WTC11 (cell line): ENCODE data around the gene PARD3B. TPM values are rescaled to one million over a fixed set of nuclear protein-coding genes. Genes with fewer than 3 reads are reported as not detected.
A peak's percentile ranks its signal among the peaks of the same experiment; 100 is the strongest.

Experiments
- ATAC-seq: fragments of 200-7000 bp; cut with Tn5 transposase; 2 replicates; pipeline ENCODE4 v1.10.0; 2021; ENCODE audit warnings: mild to moderate bottlenecking, moderate library complexity
- CTCF ChIA-PET: fragments of 300-600 bp; sonication (Branson Sonifier 250); formaldehyde crosslinking; loops from one replicate; lab custom pipeline; 2021; ENCODE audit warnings: antibody characterized with exemption; lab: Charles Lee
- POLR2A ChIA-PET: fragments of 350-600 bp; sonication (Branson Sonifier 250); formaldehyde crosslinking; loops from one replicate; lab custom pipeline; 2021; ENCODE audit warnings: antibody characterized with exemption; lab: Charles Lee
- DNase-seq: peaks from one replicate; pipeline ENCODE4 v3.0.0; 2021; ENCODE audit warnings: low spot score
- H3K27ac Mint-ChIP-seq: 2 replicates; pipeline ENCODE4 v1.8.0; 2021; ENCODE audit warnings: mixed read lengths
- H3K27me3 Mint-ChIP-seq: 2 replicates; pipeline ENCODE4 v1.8.0; 2021; ENCODE audit warnings: low read depth, mild to moderate bottlenecking, moderate library complexity, mixed read lengths
- H3K36me3 Mint-ChIP-seq: 2 replicates; pipeline ENCODE4 v1.8.0; 2021; ENCODE audit warnings: mixed read lengths
- H3K4me1 Mint-ChIP-seq: 2 replicates; pipeline ENCODE4 v1.8.0; 2022; ENCODE audit warnings: mixed read lengths
- H3K4me3 Mint-ChIP-seq: 2 replicates; pipeline ENCODE4 v1.8.0; 2021; ENCODE audit warnings: mild to moderate bottlenecking, moderate library complexity, mixed read lengths
- H3K9me3 Mint-ChIP-seq: 2 replicates; pipeline ENCODE4 v1.8.0; 2021; ENCODE audit warnings: mixed read lengths
- FOXJ3 ChIP-seq: sonication (generic); formaldehyde crosslinking; IDR thresholded peaks from 2 replicates; pipeline ENCODE4 v1.9.0; 2021; ENCODE audit warnings: missing genetic modification reagents, mild to moderate bottlenecking, borderline replicate concordance
- FOXK1 ChIP-seq: sonication (generic); formaldehyde crosslinking; IDR thresholded peaks from 2 replicates; pipeline ENCODE4 v1.8.0; 2022; ENCODE audit warnings: mild to moderate bottlenecking, moderate library complexity, missing genetic modification reagents
- FOXP1 ChIP-seq: sonication (generic); formaldehyde crosslinking; IDR thresholded peaks from 2 replicates; pipeline ENCODE4 v1.8.0; 2022; ENCODE audit warnings: missing genetic modification reagents, mild to moderate bottlenecking, moderate library complexity, borderline replicate concordance
- GTF2I ChIP-seq: fragments of 250-450 bp; sonication (Bioruptor Pico); conservative IDR thresholded peaks from 2 replicates; pipeline ENCODE4 v1.4.0; 2021; ENCODE audit warnings: mild to moderate bottlenecking
- HMGA2 ChIP-seq: fragments of 250-450 bp; sonication (Bioruptor Pico); IDR thresholded peaks from 2 replicates; pipeline ENCODE4 v1.4.0; 2021; ENCODE audit warnings: mild to moderate bottlenecking, moderate library complexity
- MXD4 ChIP-seq: fragments of 250-450 bp; sonication (Bioruptor Pico); IDR thresholded peaks from 2 replicates; pipeline ENCODE4 v1.8.0; 2021; ENCODE audit warnings: mild to moderate bottlenecking, moderate library complexity, borderline replicate concordance
- NFE2L1 ChIP-seq: sonication (generic); formaldehyde crosslinking; IDR thresholded peaks from 2 replicates; pipeline ENCODE4 v1.8.1; 2023; ENCODE audit warnings: missing genetic modification reagents
- PRRX2 ChIP-seq: fragments of 250-450 bp; sonication (Bioruptor Pico); IDR thresholded peaks from 2 replicates; pipeline ENCODE4 v1.8.0; 2021; ENCODE audit warnings: mild to moderate bottlenecking
- SMAD4 ChIP-seq: sonication (generic); formaldehyde crosslinking; IDR thresholded peaks from 2 replicates; pipeline ENCODE4 v1.8.0; 2022; ENCODE audit warnings: mild to moderate bottlenecking, missing genetic modification reagents
- TEAD4 ChIP-seq: sonication (generic); formaldehyde crosslinking; IDR thresholded peaks from 2 replicates; pipeline ENCODE4 v1.8.0; 2022; ENCODE audit warnings: mild to moderate bottlenecking, missing genetic modification reagents
- ZBTB21 ChIP-seq: sonication (generic); formaldehyde crosslinking; IDR thresholded peaks from 2 replicates; pipeline ENCODE4 v1.8.1; 2023; ENCODE audit warnings: mild to moderate bottlenecking, missing genetic modification reagents, borderline replicate concordance
- ZNF138 ChIP-seq: sonication (generic); formaldehyde crosslinking; conservative IDR thresholded peaks from 2 replicates; pipeline ENCODE4 v1.8.1; 2022; ENCODE audit warnings: mild to moderate bottlenecking, moderate library complexity, missing genetic modification reagents
- ZNF219 ChIP-seq: sonication (generic); formaldehyde crosslinking; IDR thresholded peaks from 2 replicates; pipeline ENCODE4 v1.8.0; 2023; ENCODE audit warnings: missing genetic modification reagents, mild to moderate bottlenecking, borderline replicate concordance
- total RNA-seq: library from RNA; stranded (reverse); gene quantifications from 3 replicates; pipeline ENCODE4 v1.2.3, GENCODE V29; 2021
- TF ChIP-seq, protein P1 (sequence below): sonication (generic); formaldehyde crosslinking; IDR thresholded peaks from 2 replicates; pipeline ENCODE4 v1.8.0; 2022; ENCODE audit warnings: missing genetic modification reagents
- TF ChIP-seq, protein P2 (sequence below): sonication (generic); formaldehyde crosslinking; IDR thresholded peaks from 2 replicates; pipeline ENCODE4 v1.8.1; 2023; ENCODE audit warnings: mild to moderate bottlenecking, missing genetic modification reagents
- TF ChIP-seq, protein P3 (sequence below): sonication (generic); formaldehyde crosslinking; IDR thresholded peaks from 2 replicates; pipeline ENCODE4 v1.8.1; 2023; ENCODE audit warnings: mild to moderate bottlenecking, missing genetic modification reagents, moderate library complexity
- TF ChIP-seq, protein P4 (sequence below): fragments of 250-450 bp; sonication (Bioruptor Pico); conservative IDR thresholded peaks from 2 replicates; pipeline ENCODE4 v1.9.0; 2021; ENCODE audit warnings: mild to moderate bottlenecking
- TF ChIP-seq, protein P5 (sequence below): sonication (generic); formaldehyde crosslinking; IDR thresholded peaks from 2 replicates; pipeline ENCODE4 v1.8.1; 2023; ENCODE audit warnings: mild to moderate bottlenecking, moderate library complexity, missing genetic modification reagents
- TF ChIP-seq, protein P6 (sequence below): fragments of 200-600 bp; IDR thresholded peaks from 2 replicates; pipeline ENCODE4 v1.8.0; 2022; ENCODE audit warnings: antibody characterized with exemption

Gene PARD3B
- total RNA-seq, 1 experiment from 2014 or later = 5.6 TPM

DNA sequence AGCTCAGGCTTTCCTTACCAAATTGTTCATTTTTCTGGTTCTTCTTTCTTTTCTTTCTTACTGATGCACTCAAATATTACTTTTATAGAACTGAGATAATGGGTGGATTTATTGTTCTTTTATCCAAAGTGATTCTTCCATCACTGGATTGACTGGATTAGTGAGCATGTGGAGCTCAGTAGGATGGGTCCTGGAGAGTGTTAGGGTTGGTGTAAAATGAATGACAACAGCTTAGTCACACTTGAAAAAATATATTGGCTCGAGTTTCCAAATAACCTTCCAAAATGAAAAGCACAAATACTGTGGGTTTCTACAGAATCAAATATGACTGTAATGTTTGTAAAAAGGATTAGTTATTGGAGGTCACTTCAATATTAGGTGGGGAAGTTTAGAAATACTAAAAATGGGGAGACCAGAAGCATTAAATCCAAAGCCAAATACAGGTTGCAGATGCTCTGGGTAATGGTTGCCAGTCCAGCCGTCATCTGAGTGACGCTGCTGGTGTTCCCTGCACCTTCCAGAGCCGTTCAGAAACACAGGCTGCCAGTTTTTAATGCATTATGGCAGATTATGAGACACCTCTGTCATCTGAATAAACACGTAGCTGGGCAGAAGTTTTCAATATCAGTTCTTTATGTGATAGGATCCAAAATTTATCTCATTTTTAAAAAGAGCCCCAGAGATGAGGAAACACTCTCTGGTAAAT, 842.2 kb downstream of the PARD3B start:
- peaks cover 37% of the 10 kb centered on the region for H3K4me1 Mint-ChIP-seq
- ATAC-seq = no peak
- POLR2A ChIA-PET = no interaction called here
- H3K4me3 Mint-ChIP-seq = no peak overlapping the region
- H3K9me3 Mint-ChIP-seq = no peaks in the 10 kb centered on the region
- no peak overlapping the region for H3K27ac Mint-ChIP-seq
- no peak for TF ChIP-seq FOXJ3 (CRISPR knock-in tag)
- TF ChIP-seq, protein P1, sequence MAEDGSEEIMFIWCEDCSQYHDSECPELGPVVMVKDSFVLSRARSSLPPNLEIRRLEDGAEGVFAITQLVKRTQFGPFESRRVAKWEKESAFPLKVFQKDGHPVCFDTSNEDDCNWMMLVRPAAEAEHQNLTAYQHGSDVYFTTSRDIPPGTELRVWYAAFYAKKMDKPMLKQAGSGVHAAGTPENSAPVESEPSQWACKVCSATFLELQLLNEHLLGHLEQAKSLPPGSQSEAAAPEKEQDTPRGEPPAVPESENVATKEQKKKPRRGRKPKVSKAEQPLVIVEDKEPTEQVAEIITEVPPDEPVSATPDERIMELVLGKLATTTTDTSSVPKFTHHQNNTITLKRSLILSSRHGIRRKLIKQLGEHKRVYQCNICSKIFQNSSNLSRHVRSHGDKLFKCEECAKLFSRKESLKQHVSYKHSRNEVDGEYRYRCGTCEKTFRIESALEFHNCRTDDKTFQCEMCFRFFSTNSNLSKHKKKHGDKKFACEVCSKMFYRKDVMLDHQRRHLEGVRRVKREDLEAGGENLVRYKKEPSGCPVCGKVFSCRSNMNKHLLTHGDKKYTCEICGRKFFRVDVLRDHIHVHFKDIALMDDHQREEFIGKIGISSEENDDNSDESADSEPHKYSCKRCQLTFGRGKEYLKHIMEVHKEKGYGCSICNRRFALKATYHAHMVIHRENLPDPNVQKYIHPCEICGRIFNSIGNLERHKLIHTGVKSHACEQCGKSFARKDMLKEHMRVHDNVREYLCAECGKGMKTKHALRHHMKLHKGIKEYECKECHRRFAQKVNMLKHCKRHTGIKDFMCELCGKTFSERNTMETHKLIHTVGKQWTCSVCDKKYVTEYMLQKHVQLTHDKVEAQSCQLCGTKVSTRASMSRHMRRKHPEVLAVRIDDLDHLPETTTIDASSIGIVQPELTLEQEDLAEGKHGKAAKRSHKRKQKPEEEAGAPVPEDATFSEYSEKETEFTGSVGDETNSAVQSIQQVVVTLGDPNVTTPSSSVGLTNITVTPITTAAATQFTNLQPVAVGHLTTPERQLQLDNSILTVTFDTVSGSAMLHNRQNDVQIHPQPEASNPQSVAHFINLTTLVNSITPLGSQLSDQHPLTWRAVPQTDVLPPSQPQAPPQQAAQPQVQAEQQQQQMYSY (CRISPR knock-in tag) = no peak
- no peak for DNase-seq
- H3K36me3 Mint-ChIP-seq = no peaks in the 10 kb centered on the region
- CTCF ChIA-PET = no interaction called here
- no peaks in the 10 kb centered on the region for H3K27me3 Mint-ChIP-seq

DNA sequence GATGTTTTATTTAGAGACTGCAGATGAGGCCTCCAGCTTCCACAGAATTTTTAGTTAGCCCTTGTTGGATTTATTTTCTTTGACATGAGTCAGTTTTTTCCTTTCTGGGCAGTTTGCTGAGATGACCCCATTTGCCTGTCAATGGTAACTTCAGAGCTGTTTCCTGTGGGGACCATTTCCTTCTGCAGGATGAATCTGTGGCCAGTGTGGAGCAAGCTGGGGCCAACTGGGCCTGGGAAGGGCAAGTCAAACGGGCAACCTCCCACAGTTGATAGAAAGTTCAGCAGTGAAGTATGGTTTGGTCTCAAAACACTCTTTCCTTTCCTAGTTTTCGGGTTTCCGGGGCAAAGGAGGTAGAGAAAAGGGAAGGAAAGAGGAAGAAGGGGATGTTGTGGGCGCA, 845.6 kb downstream of the PARD3B start:
- Mint-ChIP-seq H3K4me1 (peaks cover 37% of the 10 kb centered on the region), H3K36me3 (no peaks in the 10 kb centered on the region), H3K4me3 (no peak overlapping the region), H3K27ac (peak overlapping the region; percentile 13; the same call in 1 of the 2 replicates), H3K9me3 (no peaks in the 10 kb centered on the region), H3K27me3 (no peaks in the 10 kb centered on the region)
- peak; percentile 63 for ATAC-seq
- TF ChIP-seq FOXP1 (CRISPR knock-in tag) (no peak), FOXK1 (CRISPR knock-in tag) (no peak), ZNF138 (CRISPR knock-in tag) (0 out of 2 replicates have a peak, but pooled peaks have one; percentile 26), MXD4 (no peak), ZBTB21 (CRISPR knock-in tag) (no peak), GTF2I (no peak)
- TF ChIP-seq, protein P2, sequence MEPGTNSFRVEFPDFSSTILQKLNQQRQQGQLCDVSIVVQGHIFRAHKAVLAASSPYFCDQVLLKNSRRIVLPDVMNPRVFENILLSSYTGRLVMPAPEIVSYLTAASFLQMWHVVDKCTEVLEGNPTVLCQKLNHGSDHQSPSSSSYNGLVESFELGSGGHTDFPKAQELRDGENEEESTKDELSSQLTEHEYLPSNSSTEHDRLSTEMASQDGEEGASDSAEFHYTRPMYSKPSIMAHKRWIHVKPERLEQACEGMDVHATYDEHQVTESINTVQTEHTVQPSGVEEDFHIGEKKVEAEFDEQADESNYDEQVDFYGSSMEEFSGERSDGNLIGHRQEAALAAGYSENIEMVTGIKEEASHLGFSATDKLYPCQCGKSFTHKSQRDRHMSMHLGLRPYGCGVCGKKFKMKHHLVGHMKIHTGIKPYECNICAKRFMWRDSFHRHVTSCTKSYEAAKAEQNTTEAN (CRISPR knock-in tag) = no peak
- TF ChIP-seq, protein P3, sequence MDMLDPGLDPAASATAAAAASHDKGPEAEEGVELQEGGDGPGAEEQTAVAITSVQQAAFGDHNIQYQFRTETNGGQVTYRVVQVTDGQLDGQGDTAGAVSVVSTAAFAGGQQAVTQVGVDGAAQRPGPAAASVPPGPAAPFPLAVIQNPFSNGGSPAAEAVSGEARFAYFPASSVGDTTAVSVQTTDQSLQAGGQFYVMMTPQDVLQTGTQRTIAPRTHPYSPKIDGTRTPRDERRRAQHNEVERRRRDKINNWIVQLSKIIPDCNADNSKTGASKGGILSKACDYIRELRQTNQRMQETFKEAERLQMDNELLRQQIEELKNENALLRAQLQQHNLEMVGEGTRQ (CRISPR knock-in tag) = 0 out of 2 replicates have a peak, but pooled peaks have one; percentile 23
- TF ChIP-seq, protein P4, sequence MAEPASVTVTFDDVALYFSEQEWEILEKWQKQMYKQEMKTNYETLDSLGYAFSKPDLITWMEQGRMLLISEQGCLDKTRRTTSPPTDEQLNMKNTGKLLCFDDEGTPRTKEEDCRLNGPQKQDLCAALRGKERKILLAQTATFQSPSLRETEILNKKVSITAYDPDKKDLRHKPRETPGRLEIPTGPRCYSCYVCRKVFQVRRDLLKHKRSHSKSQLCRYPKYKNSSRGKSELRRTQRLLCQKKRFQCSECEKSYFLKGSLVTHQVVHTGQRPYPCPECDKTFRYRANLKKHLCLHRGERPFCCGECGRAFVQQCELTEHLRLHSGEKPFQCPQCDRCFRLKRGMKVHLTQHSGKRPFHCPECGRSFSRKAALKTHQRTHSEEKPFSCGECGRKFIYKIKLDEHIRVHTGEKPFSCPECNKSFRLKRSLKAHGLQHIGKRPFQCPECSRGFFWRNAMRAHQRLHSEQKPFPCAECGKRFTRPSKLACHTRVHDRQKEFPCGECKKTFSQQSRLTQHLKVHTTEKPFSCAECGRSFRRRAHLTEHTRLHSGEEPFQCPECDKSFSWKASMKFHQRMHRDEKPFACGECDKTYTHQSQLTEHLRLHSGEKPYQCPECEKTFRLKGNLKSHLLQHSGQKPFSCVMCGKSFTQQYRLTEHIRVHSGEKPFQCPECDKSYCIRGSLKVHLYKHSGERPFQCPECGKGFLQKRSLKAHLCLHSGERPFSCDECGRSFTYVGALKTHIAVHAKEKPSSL (CRISPR knock-in tag) = no peak
- CTCF ChIA-PET = interaction anchor here (2.5 kb wide), 1 partner anchor 285 kb away, joined by 9 read pairs; no protein-coding TSS in a partner anchor
- DNase-seq = no peak
- POLR2A ChIA-PET = no interaction called here

DNA sequence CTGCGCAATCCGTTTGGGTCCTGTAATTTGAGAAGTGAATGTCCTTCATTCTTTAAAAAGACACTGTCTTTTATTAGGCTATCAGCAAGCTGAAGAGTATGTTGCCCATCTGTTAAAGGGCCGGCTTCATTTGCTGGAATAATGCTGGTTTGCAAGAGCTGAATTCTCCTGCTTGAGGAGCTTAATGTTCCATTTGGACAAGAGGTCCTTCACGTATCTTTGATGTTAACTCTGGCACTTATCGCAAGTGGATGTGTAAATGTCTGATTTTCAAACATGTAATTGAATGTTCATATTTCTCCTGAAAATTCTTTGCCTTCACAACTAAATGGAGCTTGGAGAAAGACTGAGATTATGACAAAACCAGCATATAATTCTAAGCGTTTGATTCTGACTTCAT, 856.2 kb downstream of the PARD3B start:
- Mint-ChIP-seq H3K27me3 (no peaks in the 10 kb centered on the region), H3K4me3 (no peak overlapping the region), H3K9me3 (no peaks in the 10 kb centered on the region; the same call in 1 of the 2 replicates), H3K36me3 (no peaks in the 10 kb centered on the region), H3K4me1 (no peaks in the 10 kb centered on the region), H3K27ac (no peak overlapping the region)
- no peak for DNase-seq
- ChIA-PET CTCF (no interaction called here), POLR2A (no interaction called here)
- no peak for ATAC-seq
- TF ChIP-seq SMAD4 (CRISPR knock-in tag) = no peak
- TF ChIP-seq NFE2L1 (CRISPR knock-in tag) = no peak
- TF ChIP-seq ZBTB21 (CRISPR knock-in tag) = no peak
- TF ChIP-seq, protein P3 (CRISPR knock-in tag) = no peak
- TF ChIP-seq, protein P5, sequence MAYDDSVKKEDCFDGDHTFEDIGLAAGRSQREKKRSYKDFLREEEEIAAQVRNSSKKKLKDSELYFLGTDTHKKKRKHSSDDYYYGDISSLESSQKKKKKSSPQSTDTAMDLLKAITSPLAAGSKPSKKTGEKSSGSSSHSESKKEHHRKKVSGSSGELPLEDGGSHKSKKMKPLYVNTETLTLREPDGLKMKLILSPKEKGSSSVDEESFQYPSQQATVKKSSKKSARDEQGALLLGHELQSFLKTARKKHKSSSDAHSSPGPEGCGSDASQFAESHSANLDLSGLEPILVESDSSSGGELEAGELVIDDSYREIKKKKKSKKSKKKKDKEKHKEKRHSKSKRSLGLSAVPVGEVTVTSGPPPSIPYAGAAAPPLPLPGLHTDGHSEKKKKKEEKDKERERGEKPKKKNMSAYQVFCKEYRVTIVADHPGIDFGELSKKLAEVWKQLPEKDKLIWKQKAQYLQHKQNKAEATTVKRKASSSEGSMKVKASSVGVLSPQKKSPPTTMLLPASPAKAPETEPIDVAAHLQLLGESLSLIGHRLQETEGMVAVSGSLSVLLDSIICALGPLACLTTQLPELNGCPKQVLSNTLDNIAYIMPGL (CRISPR knock-in tag) = no peak
- TF ChIP-seq PRRX2 (CRISPR knock-in tag) = no peak
- TF ChIP-seq HMGA2 (CRISPR knock-in tag) = no peak
- TF ChIP-seq, protein P6, sequence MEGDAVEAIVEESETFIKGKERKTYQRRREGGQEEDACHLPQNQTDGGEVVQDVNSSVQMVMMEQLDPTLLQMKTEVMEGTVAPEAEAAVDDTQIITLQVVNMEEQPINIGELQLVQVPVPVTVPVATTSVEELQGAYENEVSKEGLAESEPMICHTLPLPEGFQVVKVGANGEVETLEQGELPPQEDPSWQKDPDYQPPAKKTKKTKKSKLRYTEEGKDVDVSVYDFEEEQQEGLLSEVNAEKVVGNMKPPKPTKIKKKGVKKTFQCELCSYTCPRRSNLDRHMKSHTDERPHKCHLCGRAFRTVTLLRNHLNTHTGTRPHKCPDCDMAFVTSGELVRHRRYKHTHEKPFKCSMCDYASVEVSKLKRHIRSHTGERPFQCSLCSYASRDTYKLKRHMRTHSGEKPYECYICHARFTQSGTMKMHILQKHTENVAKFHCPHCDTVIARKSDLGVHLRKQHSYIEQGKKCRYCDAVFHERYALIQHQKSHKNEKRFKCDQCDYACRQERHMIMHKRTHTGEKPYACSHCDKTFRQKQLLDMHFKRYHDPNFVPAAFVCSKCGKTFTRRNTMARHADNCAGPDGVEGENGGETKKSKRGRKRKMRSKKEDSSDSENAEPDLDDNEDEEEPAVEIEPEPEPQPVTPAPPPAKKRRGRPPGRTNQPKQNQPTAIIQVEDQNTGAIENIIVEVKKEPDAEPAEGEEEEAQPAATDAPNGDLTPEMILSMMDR = no peak
- TF ChIP-seq TEAD4 (CRISPR knock-in tag) = no peak
- no peak for TF ChIP-seq ZNF219
